Panc1 (cell line): ENCODE measurements around the gene PAK1IP1.

ENCODE experiments used
- POLR2AphosphoS5 ChIP-seq: IDR thresholded peaks from 2 replicates; pipeline ENCODE4 v1.6.1; 2012; ENCODE audit warnings: mild to moderate bottlenecking, low read depth, low read length, moderate library complexity
- SIN3A ChIP-seq: IDR thresholded peaks from 2 replicates; pipeline ENCODE4 v1.6.1; 2012; ENCODE audit warnings: low read depth, mild to moderate bottlenecking, low read length, moderate library complexity, borderline replicate concordance; ENCODE audit not compliant: insufficient read depth
- TCF7L2 ChIP-seq: IDR thresholded peaks from 2 replicates; pipeline ENCODE4 v1.6.1; 2011; ENCODE audit warnings: mild to moderate bottlenecking, low read depth, low read length, inconsistent platforms
- TF ChIP-seq, protein P1 (sequence below): fragments of 450-650 bp; IDR thresholded peaks from 2 replicates; pipeline ENCODE4 v1.5.1; 2017; ENCODE audit warnings: mild to moderate bottlenecking
- TF ChIP-seq, protein P2 (sequence below), 2 experiments: IDR thresholded peaks; 2 replicates each; pipeline ENCODE4 v1.6.1; 2011 to 2012; ENCODE audit warnings: low read depth in 2 of 2, control low read depth in 1 of 2, low read length in 1 of 2, mild to moderate bottlenecking in 1 of 2, moderate library complexity in 1 of 2; ENCODE audit not compliant: insufficient read depth in 1 of 2

DNA sequence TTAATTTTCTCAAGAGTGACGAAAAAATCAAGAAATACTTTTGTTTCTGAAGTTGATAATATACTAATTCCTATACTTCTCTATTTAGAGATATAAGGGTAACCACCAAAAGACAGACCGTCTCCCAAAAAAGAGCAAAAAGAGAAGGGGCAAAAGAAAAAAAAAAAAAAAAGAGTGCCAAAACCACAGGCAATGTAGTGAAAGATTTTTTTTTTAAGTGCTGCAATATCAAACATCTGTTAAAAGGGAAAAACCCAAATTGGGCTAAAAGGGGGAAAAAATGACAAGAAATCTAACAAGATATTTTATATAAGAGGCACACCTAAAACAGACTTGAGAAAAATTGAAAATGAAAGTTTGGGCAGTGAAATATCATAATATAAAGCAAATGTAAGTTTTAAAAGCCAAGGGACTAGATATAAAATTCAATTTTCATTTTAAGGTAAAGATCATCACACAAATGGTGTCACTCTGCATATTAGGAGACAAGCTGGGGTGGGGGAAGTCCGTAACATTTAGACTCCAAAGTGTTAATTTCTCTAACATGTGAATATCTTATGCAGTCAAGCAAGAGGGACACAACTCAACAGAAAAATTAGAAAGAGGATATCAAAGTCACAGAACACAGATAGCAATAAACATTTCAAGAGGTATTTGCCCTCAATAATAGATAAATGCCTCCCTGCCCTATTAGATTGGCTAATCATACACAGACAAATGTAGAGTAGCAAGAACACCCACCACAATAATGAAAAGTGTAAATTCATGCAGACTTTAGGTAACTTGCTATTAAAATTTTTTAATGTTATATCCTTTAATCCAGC, 9.5 kb upstream of the PAK1IP1 start:
- TF ChIP-seq, protein P1, sequence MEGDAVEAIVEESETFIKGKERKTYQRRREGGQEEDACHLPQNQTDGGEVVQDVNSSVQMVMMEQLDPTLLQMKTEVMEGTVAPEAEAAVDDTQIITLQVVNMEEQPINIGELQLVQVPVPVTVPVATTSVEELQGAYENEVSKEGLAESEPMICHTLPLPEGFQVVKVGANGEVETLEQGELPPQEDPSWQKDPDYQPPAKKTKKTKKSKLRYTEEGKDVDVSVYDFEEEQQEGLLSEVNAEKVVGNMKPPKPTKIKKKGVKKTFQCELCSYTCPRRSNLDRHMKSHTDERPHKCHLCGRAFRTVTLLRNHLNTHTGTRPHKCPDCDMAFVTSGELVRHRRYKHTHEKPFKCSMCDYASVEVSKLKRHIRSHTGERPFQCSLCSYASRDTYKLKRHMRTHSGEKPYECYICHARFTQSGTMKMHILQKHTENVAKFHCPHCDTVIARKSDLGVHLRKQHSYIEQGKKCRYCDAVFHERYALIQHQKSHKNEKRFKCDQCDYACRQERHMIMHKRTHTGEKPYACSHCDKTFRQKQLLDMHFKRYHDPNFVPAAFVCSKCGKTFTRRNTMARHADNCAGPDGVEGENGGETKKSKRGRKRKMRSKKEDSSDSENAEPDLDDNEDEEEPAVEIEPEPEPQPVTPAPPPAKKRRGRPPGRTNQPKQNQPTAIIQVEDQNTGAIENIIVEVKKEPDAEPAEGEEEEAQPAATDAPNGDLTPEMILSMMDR = no peak
- TF ChIP-seq, protein P2, sequence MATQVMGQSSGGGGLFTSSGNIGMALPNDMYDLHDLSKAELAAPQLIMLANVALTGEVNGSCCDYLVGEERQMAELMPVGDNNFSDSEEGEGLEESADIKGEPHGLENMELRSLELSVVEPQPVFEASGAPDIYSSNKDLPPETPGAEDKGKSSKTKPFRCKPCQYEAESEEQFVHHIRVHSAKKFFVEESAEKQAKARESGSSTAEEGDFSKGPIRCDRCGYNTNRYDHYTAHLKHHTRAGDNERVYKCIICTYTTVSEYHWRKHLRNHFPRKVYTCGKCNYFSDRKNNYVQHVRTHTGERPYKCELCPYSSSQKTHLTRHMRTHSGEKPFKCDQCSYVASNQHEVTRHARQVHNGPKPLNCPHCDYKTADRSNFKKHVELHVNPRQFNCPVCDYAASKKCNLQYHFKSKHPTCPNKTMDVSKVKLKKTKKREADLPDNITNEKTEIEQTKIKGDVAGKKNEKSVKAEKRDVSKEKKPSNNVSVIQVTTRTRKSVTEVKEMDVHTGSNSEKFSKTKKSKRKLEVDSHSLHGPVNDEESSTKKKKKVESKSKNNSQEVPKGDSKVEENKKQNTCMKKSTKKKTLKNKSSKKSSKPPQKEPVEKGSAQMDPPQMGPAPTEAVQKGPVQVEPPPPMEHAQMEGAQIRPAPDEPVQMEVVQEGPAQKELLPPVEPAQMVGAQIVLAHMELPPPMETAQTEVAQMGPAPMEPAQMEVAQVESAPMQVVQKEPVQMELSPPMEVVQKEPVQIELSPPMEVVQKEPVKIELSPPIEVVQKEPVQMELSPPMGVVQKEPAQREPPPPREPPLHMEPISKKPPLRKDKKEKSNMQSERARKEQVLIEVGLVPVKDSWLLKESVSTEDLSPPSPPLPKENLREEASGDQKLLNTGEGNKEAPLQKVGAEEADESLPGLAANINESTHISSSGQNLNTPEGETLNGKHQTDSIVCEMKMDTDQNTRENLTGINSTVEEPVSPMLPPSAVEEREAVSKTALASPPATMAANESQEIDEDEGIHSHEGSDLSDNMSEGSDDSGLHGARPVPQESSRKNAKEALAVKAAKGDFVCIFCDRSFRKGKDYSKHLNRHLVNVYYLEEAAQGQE (IDR thresholded peaks at IDR 0.05; ENCODE audit: insufficient read depth in 1 of 2, low read depth in 2 of 2, low read length in 1 of 2) = no peak
- no peak for TF ChIP-seq SIN3A
- no peak for TF ChIP-seq POLR2AphosphoS5
- no peak for TF ChIP-seq TCF7L2
